ENCODE results near the gene ARFIP2. TPM values are rescaled to one million over a fixed set of nuclear protein-coding genes. Genes with fewer than 3 reads are reported as not detected.

Gene ARFIP2
- total RNA-seq, 4 donors from 2014 or later = 51.3 to 63.3 (median 54.1) TPM

GRCh38 chr11:6433998-6434660 is 47.0 kb downstream of the ARFIP2 start:
- ATAC-seq (ENCODE audit: low FRiP score) (no peak), DNase-seq (ENCODE audit: low spot score) (no peak)
- TF ChIP-seq, protein P1, sequence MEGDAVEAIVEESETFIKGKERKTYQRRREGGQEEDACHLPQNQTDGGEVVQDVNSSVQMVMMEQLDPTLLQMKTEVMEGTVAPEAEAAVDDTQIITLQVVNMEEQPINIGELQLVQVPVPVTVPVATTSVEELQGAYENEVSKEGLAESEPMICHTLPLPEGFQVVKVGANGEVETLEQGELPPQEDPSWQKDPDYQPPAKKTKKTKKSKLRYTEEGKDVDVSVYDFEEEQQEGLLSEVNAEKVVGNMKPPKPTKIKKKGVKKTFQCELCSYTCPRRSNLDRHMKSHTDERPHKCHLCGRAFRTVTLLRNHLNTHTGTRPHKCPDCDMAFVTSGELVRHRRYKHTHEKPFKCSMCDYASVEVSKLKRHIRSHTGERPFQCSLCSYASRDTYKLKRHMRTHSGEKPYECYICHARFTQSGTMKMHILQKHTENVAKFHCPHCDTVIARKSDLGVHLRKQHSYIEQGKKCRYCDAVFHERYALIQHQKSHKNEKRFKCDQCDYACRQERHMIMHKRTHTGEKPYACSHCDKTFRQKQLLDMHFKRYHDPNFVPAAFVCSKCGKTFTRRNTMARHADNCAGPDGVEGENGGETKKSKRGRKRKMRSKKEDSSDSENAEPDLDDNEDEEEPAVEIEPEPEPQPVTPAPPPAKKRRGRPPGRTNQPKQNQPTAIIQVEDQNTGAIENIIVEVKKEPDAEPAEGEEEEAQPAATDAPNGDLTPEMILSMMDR (IDR thresholded peaks at IDR 0.05) = no peak

GRCh38 chr11:6431861-6432260 is 49.3 kb downstream of the ARFIP2 start:
- TF ChIP-seq, protein P1 (IDR thresholded peaks at IDR 0.05) = no peak
- no peak for ATAC-seq (ENCODE audit: low FRiP score)

DNA sequence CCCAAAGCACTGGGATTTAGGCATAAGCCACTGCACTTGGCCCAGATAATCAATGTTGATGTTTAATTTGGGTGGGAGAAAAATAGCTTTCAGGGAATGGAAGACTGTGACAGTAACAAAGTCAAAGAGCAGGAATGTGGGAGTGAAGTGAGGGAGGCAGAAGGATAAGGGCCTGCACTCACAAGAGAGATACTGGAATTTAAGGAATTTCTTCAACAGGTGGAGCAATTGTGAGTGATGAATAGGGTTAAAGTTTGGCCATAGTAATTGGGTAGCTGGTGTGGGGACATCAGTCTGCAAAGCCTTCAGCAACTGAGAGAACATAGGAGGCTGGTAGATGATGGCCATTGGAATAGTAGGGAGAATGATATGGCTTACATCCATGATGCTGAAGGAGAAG is 53.6 kb downstream of the ARFIP2 start:
- TF ChIP-seq, protein P1 (IDR thresholded peaks at IDR 0.05) = no peak
- no peak for DNase-seq (ENCODE audit: low spot score)
- no peak for ATAC-seq (ENCODE audit: low FRiP score)

More at GRCh38 chr11:6431861-6432260, 49.3 kb downstream of the ARFIP2 start:
- DNase-seq (ENCODE audit: low spot score) = no peak

Other genes starting within 250 kb of the ARFIP2 start
- 10 to 100 TPM; 23.8 to 50.9 (median 43.9) TPM for gene FHIP1B, start 246.7 kb downstream of the ARFIP2 start, total RNA-seq
- under 1 TPM in 1 of 4 donors, not detected in 3; 0.28 TPM for gene CNGA4, start 242.2 kb downstream of the ARFIP2 start, total RNA-seq
- gene CCKBR, start 221.5 kb downstream of the ARFIP2 start, total RNA-seq = not detected
- gene CAVIN3, start 160.8 kb downstream of the ARFIP2 start, total RNA-seq = 100 to 1,000 TPM in 2 of 4 donors, 10 to 100 TPM in 2; 78.7 to 209 (median 139) TPM
- gene SMPD1, start 90.9 kb downstream of the ARFIP2 start, total RNA-seq = 10 to 100 TPM; 21.4 to 23.7 (median 22.5) TPM
- gene APBB1, start 62.2 kb downstream of the ARFIP2 start, total RNA-seq = 10 to 100 TPM; 19.8 to 39.9 (median 33.3) TPM
- gene HPX, start 40.3 kb downstream of the ARFIP2 start, total RNA-seq = 1 to 10 TPM; 1.7 to 2.5 (median 2.0) TPM
- gene TRIM3, start 7.4 kb downstream of the ARFIP2 start, total RNA-seq = 10 to 100 TPM; 16.9 to 27.4 (median 22.1) TPM
- 10 to 100 TPM; 42.7 to 60.6 (median 47.8) TPM for gene TIMM10B, start 170 bp upstream of the ARFIP2 start, total RNA-seq
- gene DNHD1, start 15.9 kb upstream of the ARFIP2 start, total RNA-seq = 10 to 100 TPM; 11.7 to 20.5 (median 16.6) TPM
- 10 to 100 TPM; 16.9 to 30.4 (median 19.3) TPM for gene RRP8, start 122.3 kb upstream of the ARFIP2 start, total RNA-seq
- gene ILK, start 122.4 kb upstream of the ARFIP2 start, total RNA-seq = 100 to 1,000 TPM in 3 of 4 donors, 10 to 100 TPM in 1; 92.1 to 189 (median 118) TPM
- gene TAF10, start 130.9 kb upstream of the ARFIP2 start, total RNA-seq = 10 to 100 TPM; 31.9 to 52.6 (median 37.1) TPM
- gene TPP1, start 138.1 kb upstream of the ARFIP2 start, total RNA-seq = 10 to 100 TPM; 73.8 to 95.0 (median 83.9) TPM
- 10 to 100 TPM; 12.6 to 26.3 (median 19.4) TPM for gene DCHS1, start 174.5 kb upstream of the ARFIP2 start, total RNA-seq
- gene MRPL17, start 202.0 kb upstream of the ARFIP2 start, total RNA-seq = 10 to 100 TPM; 20.0 to 31.6 (median 29.0) TPM

Measured in omental fat pad (tissue), 4 donors.